ENCODE results near the gene FIBP.

- TF ChIP-seq, protein P1, sequence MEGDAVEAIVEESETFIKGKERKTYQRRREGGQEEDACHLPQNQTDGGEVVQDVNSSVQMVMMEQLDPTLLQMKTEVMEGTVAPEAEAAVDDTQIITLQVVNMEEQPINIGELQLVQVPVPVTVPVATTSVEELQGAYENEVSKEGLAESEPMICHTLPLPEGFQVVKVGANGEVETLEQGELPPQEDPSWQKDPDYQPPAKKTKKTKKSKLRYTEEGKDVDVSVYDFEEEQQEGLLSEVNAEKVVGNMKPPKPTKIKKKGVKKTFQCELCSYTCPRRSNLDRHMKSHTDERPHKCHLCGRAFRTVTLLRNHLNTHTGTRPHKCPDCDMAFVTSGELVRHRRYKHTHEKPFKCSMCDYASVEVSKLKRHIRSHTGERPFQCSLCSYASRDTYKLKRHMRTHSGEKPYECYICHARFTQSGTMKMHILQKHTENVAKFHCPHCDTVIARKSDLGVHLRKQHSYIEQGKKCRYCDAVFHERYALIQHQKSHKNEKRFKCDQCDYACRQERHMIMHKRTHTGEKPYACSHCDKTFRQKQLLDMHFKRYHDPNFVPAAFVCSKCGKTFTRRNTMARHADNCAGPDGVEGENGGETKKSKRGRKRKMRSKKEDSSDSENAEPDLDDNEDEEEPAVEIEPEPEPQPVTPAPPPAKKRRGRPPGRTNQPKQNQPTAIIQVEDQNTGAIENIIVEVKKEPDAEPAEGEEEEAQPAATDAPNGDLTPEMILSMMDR (IDR thresholded peaks at IDR 0.05; ENCODE audit: insufficient read depth, low read depth, low read length): no peak
- no peak for TF ChIP-seq EZH2 (IDR thresholded peaks at IDR 0.05; ENCODE audit: insufficient read depth, low read length)
Observed at GRCh38 chr11:65932558-65932919, 44.3 kb upstream of the FIBP start.
